Endothelial cell of umbilical vein (primary cell): ENCODE measurements around the gene GALNT9. TPM values are rescaled to one million over a fixed set of nuclear protein-coding genes. Genes with fewer than 3 reads are reported as not detected.

Experiments
- BruUV-seq: library from RNA; stranded (reverse); fragments of 400-500 nt; replicated peaks from 2 replicates; lab custom pipeline; 2021; lab: Mats Ljungman, UMichigan
- CTCF ChIA-PET: fragments of 300-600, 350-600 bp; sonication (Branson Sonifier 250); formaldehyde crosslinking; loops from one replicate; lab custom pipeline; 2021; ENCODE audit warnings: antibody characterized with exemption, inconsistent platforms; lab: Charles Lee
- POLR2A ChIA-PET: fragments of 300-600, 350-600 bp; sonication (Branson Sonifier 250); formaldehyde crosslinking; loops from one replicate; lab custom pipeline; 2021; ENCODE audit warnings: antibody characterized with exemption, inconsistent platforms; lab: Charles Lee
- DNase-seq: peaks from one replicate; pipeline ENCODE4 v3.0.0-alpha.2; 2011; ENCODE audit warnings: low read depth, low spot score
- FAIRE-seq: peaks from 2 replicates; lab custom pipeline; 2011; peaks lifted over from hg19 to GRCh38; lab: Jason Lieb, UNC
- H2AFZ ChIP-seq: 2 replicates; pipeline ENCODE4 v1.6.0; 2012; ENCODE audit warnings: low read depth, low read length, control low read depth, inconsistent platforms
- H3K27ac ChIP-seq: 2 replicates; pipeline ENCODE4 v1.5.1; 2011; ENCODE audit warnings: low read depth, mild to moderate bottlenecking, control low read depth, low read length, moderate library complexity; ENCODE audit not compliant: insufficient read depth
- H3K27me3 ChIP-seq, 2 experiments: 2 replicates each; pipeline versions ENCODE4 v1.6.0 to v1.6.1; 2011; ENCODE audit warnings: low read length in 2 of 2, mixed read lengths in 1 of 2; ENCODE audit not compliant: control insufficient read depth in 2 of 2, insufficient read depth in 2 of 2
- H3K36me3 ChIP-seq, 2 experiments: 2 replicates in 1 of 2; 3 replicates in 1 of 2; pipeline ENCODE4 v1.5.1; 2011; ENCODE audit warnings: low read length in 2 of 2, mild to moderate bottlenecking in 1 of 2, moderate library complexity in 1 of 2; ENCODE audit not compliant: control insufficient read depth in 2 of 2, insufficient read depth in 2 of 2; ENCODE audit errors: extremely low read depth in 1 of 2
- H3K4me1 ChIP-seq: 3 replicates; pipeline ENCODE4 v1.5.1; 2011; ENCODE audit warnings: mild to moderate bottlenecking, low read length; ENCODE audit not compliant: control insufficient read depth, insufficient read depth; ENCODE audit errors: extremely low read depth
- H3K4me2 ChIP-seq: 2 replicates; pipeline ENCODE4 v1.6.1; 2011; ENCODE audit warnings: low read length, control low read depth, mixed read lengths; ENCODE audit not compliant: insufficient read depth
- H3K4me3 ChIP-seq, 3 experiments: fragments of 200-600 bp in 1 of 3; sonication (generic), shearing (Covaris generic) in 1 of 3; replicated peaks in 1 of 3; 2 replicates each; pipeline ENCODE4 v1.5.1; 2011 to 2016; ENCODE audit warnings: control low read depth in 3 of 3, low read length in 3 of 3, mild to moderate bottlenecking in 2 of 3, inconsistent platforms in 1 of 3, low read depth in 1 of 3, moderate library complexity in 1 of 3; ENCODE audit not compliant: insufficient read depth in 1 of 3
- H3K79me2 ChIP-seq: 2 replicates; pipeline ENCODE4 v1.6.0; 2012; ENCODE audit warnings: low read length, inconsistent platforms; ENCODE audit not compliant: control insufficient read depth, insufficient read depth
- H3K9ac ChIP-seq: replicated peaks from 2 replicates; pipeline ENCODE3; 2011; ENCODE audit warnings: low read length, control low read depth; ENCODE audit not compliant: insufficient read depth; ENCODE audit errors: extremely low read depth
- H3K9me1 ChIP-seq: replicated peaks from 3 replicates; pipeline ENCODE4 v1.6.0; 2011; ENCODE audit warnings: mild to moderate bottlenecking, low read length; ENCODE audit not compliant: control insufficient read depth, insufficient read depth; ENCODE audit errors: extremely low read depth
- H3K9me3 ChIP-seq: replicated peaks from 2 replicates; pipeline ENCODE4 v1.5.1; 2012; ENCODE audit warnings: low read length, inconsistent platforms; ENCODE audit not compliant: control insufficient read depth, insufficient read depth
- H4K20me1 ChIP-seq: replicated peaks from 2 replicates; pipeline ENCODE3; 2011; ENCODE audit warnings: mild to moderate bottlenecking, low read length; ENCODE audit not compliant: control insufficient read depth, insufficient read depth; ENCODE audit errors: extremely low read depth
- EZH2 ChIP-seq: IDR thresholded peaks from 2 replicates; pipeline ENCODE4 v1.6.1; 2012; ENCODE audit warnings: borderline replicate concordance, low read depth, mild to moderate bottlenecking, moderate library complexity, low read length, inconsistent platforms; ENCODE audit not compliant: severe bottlenecking
- FOS ChIP-seq: IDR thresholded peaks from 2 replicates; pipeline ENCODE4 v1.6.1; 2011; ENCODE audit warnings: mild to moderate bottlenecking, low read length, moderate library complexity, borderline replicate concordance; ENCODE audit not compliant: insufficient read depth
- GATA2 ChIP-seq: IDR thresholded peaks from 2 replicates; pipeline ENCODE4 v1.7.0; 2011; ENCODE audit warnings: low read depth, mild to moderate bottlenecking, moderate library complexity, mixed read lengths, low read length; ENCODE audit not compliant: insufficient read length, insufficient read depth
- JUN ChIP-seq: IDR thresholded peaks from 2 replicates; pipeline ENCODE4 v1.6.1; 2011; ENCODE audit warnings: borderline replicate concordance, low read depth; ENCODE audit not compliant: insufficient read length, insufficient read depth
- MYC ChIP-seq: IDR thresholded peaks from one replicate; pipeline ENCODE4 v1.6.1; 2011; ENCODE audit warnings: mild to moderate bottlenecking, low read depth, low read length
- POLR2A ChIP-seq: IDR thresholded peaks from 2 replicates; pipeline ENCODE4 v1.6.1; 2012; ENCODE audit warnings: low read depth, mild to moderate bottlenecking, control low read depth, low read length
- POLR2AphosphoS5 ChIP-seq: IDR thresholded peaks from 2 replicates; pipeline ENCODE4 v1.6.1; 2012; ENCODE audit warnings: low read depth, mild to moderate bottlenecking, control low read depth, low read length, moderate library complexity; ENCODE audit not compliant: insufficient read depth
- dilution Hi-C: fragments of 300-500 bp; cut with MboI; formaldehyde crosslinking; loops from one replicate; pipeline ENCODE4 v1.15.0; 2019; ENCODE audit warnings: low sequenced_read_pairs; ENCODE audit not compliant: extremely low pct_ligation_motif_present
- intact Hi-C: fragments of 100-400 bp; cut with micrococcal nuclease; formaldehyde crosslinking; loops from one replicate; pipeline ENCODE4 v1.10.0; 2022
- polyA plus RNA-seq, 4 experiments: library from polyadenylated mRNA; depleted of rRNA in 3 of 4; stranded (reverse) in 3 of 4; unstranded in 1 of 4; fragments of >200 nt; gene quantifications; 2 replicates each; pipeline versions ENCODE4 v1.2.1 to v1.2.3, GENCODE V29; 2011 to 2012; ENCODE audit warnings: missing spikeins in 1 of 4
- total RNA-seq: library from RNA; stranded (reverse); gene quantifications from 2 replicates; pipeline ENCODE4 v1.2.3, GENCODE V29; 2021
- TF ChIP-seq, protein P1 (sequence below), 2 donors: IDR thresholded peaks; 1 replicate in 1 of 2; 2 replicates in 1 of 2; pipeline ENCODE4 v1.5.1; 2011; ENCODE audit warnings: low read length in 2 of 2, mild to moderate bottlenecking in 2 of 2, moderate library complexity in 2 of 2, control low read depth in 1 of 2, inconsistent platforms in 1 of 2, low read depth in 1 of 2; ENCODE audit not compliant: insufficient read depth in 1 of 2; ENCODE audit errors: extremely low read depth in 1 of 2
- TF ChIP-seq, protein P2 (sequence below): IDR thresholded peaks from 2 replicates; pipeline ENCODE4 v1.6.1; 2011; ENCODE audit not compliant: insufficient read depth, insufficient read length

Gene GALNT9
- total and polyA plus RNA-seq, 2 donors (not counting 3 experiments of a cell fraction or from before 2014, with no cell fraction given), result 0.14 to 0.73 TPM

DNA sequence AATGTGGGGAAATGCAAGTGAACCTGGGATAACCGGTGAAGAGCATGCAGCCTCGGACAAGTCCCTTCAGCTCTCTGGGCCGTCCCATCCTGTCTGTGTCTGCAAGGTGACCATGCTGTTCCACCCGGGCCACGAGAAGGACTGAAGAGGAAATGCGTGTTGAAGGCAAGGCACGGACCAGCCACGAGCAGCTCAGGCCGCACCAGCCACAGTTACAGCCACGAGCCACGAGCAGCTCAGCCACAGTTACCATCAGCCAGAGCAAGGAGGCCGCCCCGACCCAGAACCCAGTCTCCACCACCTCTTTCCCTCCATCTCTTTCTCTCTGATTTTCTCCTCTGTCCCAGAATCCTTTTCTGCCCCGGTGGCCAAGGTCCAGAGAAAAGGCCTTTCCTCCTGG, 18.8 kb upstream of the GALNT9 start:
- CTCF ChIA-PET, result no interaction called here
- Histone ChIP-seq H3K4me1 (no peaks in the 10 kb centered on the region), H2AFZ (no peak overlapping the region), H3K9me3 (no peaks in the 10 kb centered on the region), H3K27ac (no peak overlapping the region), H3K9ac (no peak overlapping the region), H3K4me3 (no peak overlapping the region), H3K4me2 (no peak overlapping the region), H3K27me3 (no peaks in the 10 kb centered on the region), H3K9me1 (no peaks in the 10 kb centered on the region), H3K36me3 (no peaks in the 10 kb centered on the region), H3K79me2 (no peaks in the 10 kb centered on the region), H4K20me1 (no peaks in the 10 kb centered on the region)
- DNase-seq (no peak), FAIRE-seq (no peak)
- no TSS peak for BruUV-seq
- intact Hi-C loops, result no loop called here
- dilution Hi-C loops, result no loop called here
- POLR2A ChIA-PET, result no interaction called here
- TF ChIP-seq MYC (no peak), JUN (no peak), POLR2A (no peak), FOS (no peak), GATA2 (no peak), POLR2AphosphoS5 (no peak), EZH2 (no peak)
- TF ChIP-seq, protein P1, sequence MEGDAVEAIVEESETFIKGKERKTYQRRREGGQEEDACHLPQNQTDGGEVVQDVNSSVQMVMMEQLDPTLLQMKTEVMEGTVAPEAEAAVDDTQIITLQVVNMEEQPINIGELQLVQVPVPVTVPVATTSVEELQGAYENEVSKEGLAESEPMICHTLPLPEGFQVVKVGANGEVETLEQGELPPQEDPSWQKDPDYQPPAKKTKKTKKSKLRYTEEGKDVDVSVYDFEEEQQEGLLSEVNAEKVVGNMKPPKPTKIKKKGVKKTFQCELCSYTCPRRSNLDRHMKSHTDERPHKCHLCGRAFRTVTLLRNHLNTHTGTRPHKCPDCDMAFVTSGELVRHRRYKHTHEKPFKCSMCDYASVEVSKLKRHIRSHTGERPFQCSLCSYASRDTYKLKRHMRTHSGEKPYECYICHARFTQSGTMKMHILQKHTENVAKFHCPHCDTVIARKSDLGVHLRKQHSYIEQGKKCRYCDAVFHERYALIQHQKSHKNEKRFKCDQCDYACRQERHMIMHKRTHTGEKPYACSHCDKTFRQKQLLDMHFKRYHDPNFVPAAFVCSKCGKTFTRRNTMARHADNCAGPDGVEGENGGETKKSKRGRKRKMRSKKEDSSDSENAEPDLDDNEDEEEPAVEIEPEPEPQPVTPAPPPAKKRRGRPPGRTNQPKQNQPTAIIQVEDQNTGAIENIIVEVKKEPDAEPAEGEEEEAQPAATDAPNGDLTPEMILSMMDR (IDR thresholded peaks at IDR 0.05; ENCODE audit: extremely low read depth in 1 of 2, insufficient read depth in 1 of 2, low read depth in 1 of 2, low read length in 2 of 2), result no peak
- TF ChIP-seq, protein P2, sequence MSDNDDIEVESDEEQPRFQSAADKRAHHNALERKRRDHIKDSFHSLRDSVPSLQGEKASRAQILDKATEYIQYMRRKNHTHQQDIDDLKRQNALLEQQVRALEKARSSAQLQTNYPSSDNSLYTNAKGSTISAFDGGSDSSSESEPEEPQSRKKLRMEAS, result no peak
